G401 (cell line): Measurements from ENCODE around the gene FARP1. TPM values are rescaled to one million over a fixed set of nuclear protein-coding genes. Genes with fewer than 3 reads are reported as not detected.

Experiments
- DNase-seq: peaks from one replicate; pipeline ENCODE4 v3.0.0-alpha.2; 2015; ENCODE audit warnings: low spot score
- in situ Hi-C: cut with HindIII; loops from 2 replicates; pipeline ENCODE4 v1.10.0; 2016; ENCODE audit warnings: low sequenced_read_pairs, mixed read lengths
- total RNA-seq: library from RNA; depleted of rRNA; stranded (reverse); fragments of >200 nt; shearing (Covaris generic); gene quantifications from 2 replicates; pipeline ENCODE4 v1.2.3, GENCODE V29; 2014

FARP1 gene
- total RNA-seq, 1 experiment from 2014 or later, result 50.3 TPM

DNA sequence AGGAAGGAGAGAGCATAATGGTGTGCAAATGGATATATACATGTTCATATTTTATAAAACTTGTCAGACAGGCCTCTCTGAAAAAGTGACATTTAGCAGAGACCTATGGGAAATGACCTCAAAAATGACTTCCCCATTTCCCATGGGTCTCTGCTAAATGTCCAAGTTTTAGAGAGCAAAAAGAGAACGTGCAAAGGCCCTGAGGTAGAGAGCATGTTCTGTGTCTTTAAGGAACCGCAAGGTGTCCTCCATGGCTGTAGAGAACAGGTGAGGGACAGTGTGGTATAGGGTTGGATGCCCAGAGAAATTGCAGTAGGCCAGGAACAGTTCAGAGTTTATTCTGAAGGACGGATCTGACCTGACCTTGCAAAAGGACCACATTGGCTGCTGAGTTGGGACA lies 147.4 kb downstream of the FARP1 start:
- no peak for DNase-seq
- in situ Hi-C loops, result no loop called here

- no peak for DNase-seq
Observed at GRCh38 chr13:98291658-98292057, 148.8 kb downstream of the FARP1 start.

GRCh38 chr13:98293103-98293502 lies 150.2 kb downstream of the FARP1 start:
- DNase-seq, result no peak
- in situ Hi-C loops, result no loop called here

More at GRCh38 chr13:98291658-98292057, 148.8 kb downstream of the FARP1 start:
- in situ Hi-C loops, result no loop called here

GRCh38 chr13:98293570-98294142 lies 150.8 kb downstream of the FARP1 start:
- DNase-seq, result no peak
- in situ Hi-C loops, result no loop called here

DNA sequence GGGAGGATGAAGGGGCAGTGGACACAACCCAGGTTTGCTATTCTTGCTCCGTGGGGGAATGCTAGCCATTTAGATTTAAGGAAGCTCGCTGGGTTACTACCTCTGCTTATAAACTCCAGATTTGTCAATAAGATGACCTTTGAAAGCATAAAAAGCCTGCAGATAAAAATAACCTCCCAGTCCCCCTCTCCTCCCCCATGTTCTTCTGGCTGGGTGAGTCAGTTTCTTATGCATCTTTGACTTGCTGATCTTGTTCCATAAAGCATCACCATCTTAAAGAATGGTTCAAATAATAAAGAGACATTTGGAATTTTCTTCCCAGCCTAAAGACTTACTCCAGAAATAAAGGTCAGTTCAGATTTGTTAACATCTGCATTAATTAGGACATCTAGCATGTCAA lies 152.5 kb downstream of the FARP1 start:
- in situ Hi-C loops, result no loop called here
- DNase-seq, result no peak

DNA sequence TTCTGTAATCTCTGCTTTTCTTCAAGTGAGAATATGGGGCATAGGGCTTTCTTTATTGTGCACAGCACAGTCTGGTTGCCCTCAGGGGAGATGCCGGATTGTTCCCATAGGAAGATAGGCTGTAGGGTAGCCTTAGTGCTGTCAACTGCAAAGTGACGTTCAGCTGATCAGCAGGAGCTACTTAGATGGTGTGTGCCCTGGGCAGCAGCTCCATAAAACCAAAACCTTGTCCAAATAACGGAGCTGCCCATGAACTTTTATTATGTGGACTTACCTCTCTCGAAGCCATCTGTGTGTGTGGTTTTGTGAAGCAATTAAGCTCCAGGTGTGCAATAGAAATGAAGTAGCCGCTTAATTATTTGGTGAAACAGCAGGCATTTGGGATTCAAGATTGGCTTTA lies 154.2 kb downstream of the FARP1 start:
- DNase-seq, result no peak
- in situ Hi-C loops, result no loop called here

- no peak for DNase-seq
- in situ Hi-C loops, result no loop called here
Observed at GRCh38 chr13:98297745-98298144, 154.9 kb downstream of the FARP1 start.

DNA sequence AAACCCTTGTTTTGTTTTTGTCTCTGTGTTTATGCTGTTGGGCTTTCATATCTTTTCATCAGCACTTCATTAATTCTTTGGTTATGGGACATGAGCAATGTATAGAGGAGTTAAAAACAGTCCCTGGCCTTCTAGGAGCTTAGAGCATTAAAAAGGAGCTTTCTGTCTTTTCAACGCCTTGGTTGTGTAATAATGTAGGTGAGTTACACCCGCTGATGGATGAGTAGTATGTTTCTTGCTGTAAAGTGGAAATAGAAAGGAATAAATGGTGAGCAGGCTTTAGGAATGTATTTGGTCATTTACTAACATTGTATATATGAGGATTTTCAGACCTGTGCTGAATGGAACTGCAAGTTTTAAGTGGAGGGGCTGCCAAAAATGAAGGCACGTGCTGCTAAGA lies 155.7 kb downstream of the FARP1 start:
- DNase-seq, result no peak
- in situ Hi-C loops, result no loop called here

DNA sequence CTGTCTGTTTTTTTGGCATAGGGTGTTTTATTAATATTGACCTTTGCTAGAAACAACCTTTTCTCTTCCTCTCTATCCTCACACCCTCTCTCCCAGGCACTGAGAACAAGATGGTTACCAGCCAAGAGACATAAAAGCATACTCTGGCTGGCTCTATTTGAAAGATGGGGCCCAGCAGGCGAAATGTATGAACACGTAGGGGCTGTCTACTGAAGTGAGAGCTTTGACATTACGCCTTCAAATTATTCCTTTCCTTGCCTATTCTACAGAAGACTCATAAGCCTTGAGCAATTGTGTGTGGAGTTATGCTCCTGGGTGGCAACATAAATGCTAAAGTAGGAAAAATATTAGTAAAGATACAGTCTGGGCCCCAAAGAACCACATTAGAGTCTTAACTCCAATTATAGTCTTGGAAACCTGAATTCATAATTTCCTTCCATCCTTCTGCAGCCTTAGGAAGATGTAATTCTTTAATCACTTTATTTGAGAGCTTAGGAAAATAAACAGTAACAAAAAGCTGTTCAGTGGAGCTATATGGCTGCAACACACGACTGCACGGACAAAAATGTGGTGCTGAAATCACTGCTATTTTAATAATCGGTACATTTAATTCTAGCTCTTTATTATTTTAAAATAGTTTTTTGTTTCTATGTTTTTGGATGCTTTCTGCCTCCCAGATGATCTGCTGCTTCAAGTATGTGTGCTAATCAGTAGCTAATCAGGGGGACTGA lies 156.5 kb downstream of the FARP1 start:
- in situ Hi-C loops, result no loop called here
- DNase-seq, result no peak

DNA sequence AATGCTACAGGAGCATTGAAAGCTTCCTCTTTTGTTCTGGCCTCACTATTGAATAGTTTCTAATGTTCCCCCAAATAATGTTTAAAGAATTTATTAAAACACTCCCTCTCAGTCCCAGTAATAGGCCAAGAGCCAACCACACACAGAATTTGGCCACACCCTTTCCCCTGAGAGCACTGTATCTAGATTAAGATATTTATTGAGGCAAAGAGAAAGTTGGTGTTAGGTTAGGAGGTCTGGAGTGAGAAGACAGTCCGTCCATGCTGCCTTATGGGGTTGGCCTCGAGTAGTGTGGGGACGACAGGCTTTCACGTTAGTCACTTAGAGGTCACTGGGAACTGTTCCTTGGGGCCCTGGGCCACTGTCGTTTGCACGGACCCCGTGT lies 157.1 kb downstream of the FARP1 start:
- in situ Hi-C loops, result no loop called here
- DNase-seq, result no peak

DNA sequence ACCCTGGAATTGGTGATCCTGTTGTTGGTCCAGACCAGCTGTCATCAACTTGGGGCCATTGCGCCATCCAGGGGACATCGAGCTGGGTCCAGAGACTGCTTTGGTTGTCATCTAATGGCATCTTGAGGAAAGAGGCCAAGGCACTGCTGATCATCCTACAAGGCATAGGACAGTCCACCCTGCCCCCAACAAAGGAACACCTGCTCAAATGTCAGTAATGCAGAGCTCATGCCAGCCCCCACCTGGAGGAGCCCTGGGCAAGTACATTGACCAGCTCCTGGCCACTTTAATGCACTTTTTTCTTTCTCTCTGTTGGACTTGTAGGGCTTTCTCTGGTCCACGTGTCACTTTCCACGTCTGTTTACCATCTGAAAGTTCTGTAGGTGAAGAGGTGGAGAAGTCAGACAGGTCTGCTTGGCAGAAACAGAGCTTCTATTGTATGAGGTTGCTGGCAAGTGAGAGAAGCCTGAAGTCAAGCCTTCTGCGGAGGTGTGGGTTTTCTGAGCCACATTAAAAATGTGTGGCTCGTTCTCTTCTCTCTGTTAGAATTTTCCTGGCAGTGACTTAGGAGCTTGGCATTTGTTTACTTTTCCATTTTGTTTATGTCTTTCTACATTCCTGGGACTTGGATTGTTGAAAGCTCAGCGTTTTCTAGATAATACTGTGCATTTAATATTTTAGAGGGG lies 158.2 kb downstream of the FARP1 start:
- no peak for DNase-seq
- in situ Hi-C loops, result no loop called here

DNA sequence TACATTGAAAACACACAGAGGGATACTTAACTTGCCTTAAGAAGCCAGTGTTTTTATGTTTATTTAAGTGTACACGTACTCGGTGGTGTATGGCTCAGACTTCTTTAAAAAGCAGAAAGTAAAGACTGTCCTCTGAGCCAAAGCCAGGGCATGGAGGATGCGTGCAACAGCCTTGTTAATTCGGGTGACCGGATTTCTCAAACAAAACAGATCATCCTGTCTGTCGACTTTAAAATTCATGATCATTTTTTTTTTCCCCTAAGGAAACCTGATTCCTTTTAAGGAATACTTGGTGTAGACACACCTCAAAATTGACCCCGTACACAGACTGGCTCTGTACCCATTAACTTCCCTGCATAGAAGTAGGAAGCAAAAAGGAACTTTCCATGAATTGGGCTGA lies 158.8 kb downstream of the FARP1 start:
- in situ Hi-C loops, result no loop called here
- DNase-seq, result no peak

DNA sequence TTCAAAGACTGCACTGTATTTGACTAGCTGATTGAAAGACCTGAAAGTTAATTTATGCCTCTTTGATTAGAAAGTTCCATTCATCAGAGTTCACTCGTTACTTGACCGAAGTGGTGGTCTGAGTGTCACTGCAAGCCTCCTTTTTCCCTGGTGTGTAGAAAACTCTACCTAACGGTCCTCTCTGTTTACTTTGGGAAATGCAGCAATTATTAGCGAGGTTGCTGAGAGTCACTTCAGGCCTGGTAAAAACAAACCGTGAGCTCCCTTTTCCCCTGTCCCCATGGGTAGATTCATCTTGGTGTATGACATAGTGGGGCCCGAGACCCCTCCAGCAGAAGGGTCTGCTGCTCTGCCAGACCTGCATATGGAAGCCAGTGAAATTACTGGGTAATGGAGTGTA lies 161.0 kb downstream of the FARP1 start:
- in situ Hi-C loops, result no loop called here
- DNase-seq, result no peak

- DNase-seq, result no peak
- in situ Hi-C loops, result no loop called here
Observed at GRCh38 chr13:98305670-98306069, 162.8 kb downstream of the FARP1 start.

DNA sequence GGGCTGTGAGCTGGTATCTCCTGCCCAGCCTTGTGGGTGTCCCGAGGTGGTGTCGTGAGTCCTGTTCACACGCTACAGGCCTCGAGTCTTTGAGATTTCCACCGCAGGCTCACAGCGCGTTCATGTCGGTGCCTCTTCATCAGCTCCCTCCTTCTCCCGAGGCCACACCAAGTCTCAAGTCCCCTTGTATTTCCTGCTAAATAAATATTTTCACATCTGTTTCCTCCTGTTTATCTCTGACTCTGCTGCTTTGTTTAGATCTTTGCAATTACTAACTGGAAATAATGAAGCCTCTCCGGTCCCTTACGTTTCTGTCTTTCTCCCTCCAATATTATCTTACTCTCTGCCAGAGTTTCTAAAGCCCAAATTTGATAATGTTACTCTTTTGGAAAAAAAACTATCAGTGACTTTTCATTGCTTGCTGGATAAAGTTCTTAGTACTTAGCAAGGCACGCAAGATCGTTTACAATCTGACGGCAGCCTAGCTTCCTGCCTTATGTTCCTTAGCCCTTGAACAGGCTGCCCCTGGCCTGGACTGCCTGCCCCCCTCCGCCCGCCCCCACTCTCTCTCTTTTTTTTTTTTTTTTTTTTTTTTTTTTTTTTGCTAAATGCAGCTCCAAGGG lies 164.7 kb downstream of the FARP1 start:
- in situ Hi-C loops, result no loop called here
- no peak for DNase-seq

GRCh38 chr13:98308086-98308911 lies 165.4 kb downstream of the FARP1 start:
- no peak for DNase-seq
- in situ Hi-C loops, result no loop called here

- in situ Hi-C loops, result no loop called here
- DNase-seq, result no peak
Observed at GRCh38 chr13:98309569-98310335, 166.9 kb downstream of the FARP1 start.

- DNase-seq, result no peak
- in situ Hi-C loops, result no loop called here
Observed at GRCh38 chr13:98310485-98311199, 167.7 kb downstream of the FARP1 start.
